ENCODE data around the gene ZNF574. TPM values are rescaled to one million over a fixed set of nuclear protein-coding genes. Genes with fewer than 3 reads are reported as not detected.

ZNF574 gene
- total and polyA plus RNA-seq, 12 donors, result 3.4 to 11.1 (median 8.0) TPM

GRCh38 chr19:42079886-42080763 lies 4.2 kb downstream of the ZNF574 start:
- peaks cover 5 to 31% (median 17%) of the 10 kb centered on the region in 9 donors for H3K4me1 ChIP-seq
- DNase-seq (no peak), ATAC-seq (no peak)
- H3K9me3 ChIP-seq, result no peaks in the 10 kb centered on the region
- TF ChIP-seq, protein P1, sequence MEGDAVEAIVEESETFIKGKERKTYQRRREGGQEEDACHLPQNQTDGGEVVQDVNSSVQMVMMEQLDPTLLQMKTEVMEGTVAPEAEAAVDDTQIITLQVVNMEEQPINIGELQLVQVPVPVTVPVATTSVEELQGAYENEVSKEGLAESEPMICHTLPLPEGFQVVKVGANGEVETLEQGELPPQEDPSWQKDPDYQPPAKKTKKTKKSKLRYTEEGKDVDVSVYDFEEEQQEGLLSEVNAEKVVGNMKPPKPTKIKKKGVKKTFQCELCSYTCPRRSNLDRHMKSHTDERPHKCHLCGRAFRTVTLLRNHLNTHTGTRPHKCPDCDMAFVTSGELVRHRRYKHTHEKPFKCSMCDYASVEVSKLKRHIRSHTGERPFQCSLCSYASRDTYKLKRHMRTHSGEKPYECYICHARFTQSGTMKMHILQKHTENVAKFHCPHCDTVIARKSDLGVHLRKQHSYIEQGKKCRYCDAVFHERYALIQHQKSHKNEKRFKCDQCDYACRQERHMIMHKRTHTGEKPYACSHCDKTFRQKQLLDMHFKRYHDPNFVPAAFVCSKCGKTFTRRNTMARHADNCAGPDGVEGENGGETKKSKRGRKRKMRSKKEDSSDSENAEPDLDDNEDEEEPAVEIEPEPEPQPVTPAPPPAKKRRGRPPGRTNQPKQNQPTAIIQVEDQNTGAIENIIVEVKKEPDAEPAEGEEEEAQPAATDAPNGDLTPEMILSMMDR (IDR thresholded peaks at IDR 0.05), result no peak
- H3K27me3 ChIP-seq, result no peaks in the 10 kb centered on the region
- no peak overlapping the region for H3K4me3 ChIP-seq
- intact Hi-C loops (cut with DNase I), result loop anchor here in 2 of 10 donors (10.0 kb wide), 1 partner anchor 85 kb away; the partner anchor contains the start of gene ATP1A3 (in 2 of the 2)
- peaks cover 0 to 55% (median 24%) of the 10 kb centered on the region in 9 donors for H3K36me3 ChIP-seq
- no peak overlapping the region for H3K27ac ChIP-seq
- 93 to 94% methylated on average over 44 of the region's 44 CpGs for WGBS, 2 donors

- 93% methylated on average over 28 of the region's 28 CpGs for WGBS, 2 donors
- TF ChIP-seq, protein P1 (IDR thresholded peaks at IDR 0.05), result no peak
- Histone ChIP-seq H3K9me3 (no peaks in the 10 kb centered on the region), H3K27me3 (no peaks in the 10 kb centered on the region), H3K4me1 (peaks cover 5 to 29% (median 15%) of the 10 kb centered on the region in 9 donors), H3K36me3 (peaks cover 0 to 55% (median 24%) of the 10 kb centered on the region in 9 donors), H3K4me3 (no peak overlapping the region), H3K27ac (no peak overlapping the region)
- no peak for ATAC-seq
- no peak for DNase-seq
- intact Hi-C loops (cut with DNase I), result no loop called here
Measured at GRCh38 chr19:42080764-42081375, 4.9 kb downstream of the ZNF574 start.

DNA sequence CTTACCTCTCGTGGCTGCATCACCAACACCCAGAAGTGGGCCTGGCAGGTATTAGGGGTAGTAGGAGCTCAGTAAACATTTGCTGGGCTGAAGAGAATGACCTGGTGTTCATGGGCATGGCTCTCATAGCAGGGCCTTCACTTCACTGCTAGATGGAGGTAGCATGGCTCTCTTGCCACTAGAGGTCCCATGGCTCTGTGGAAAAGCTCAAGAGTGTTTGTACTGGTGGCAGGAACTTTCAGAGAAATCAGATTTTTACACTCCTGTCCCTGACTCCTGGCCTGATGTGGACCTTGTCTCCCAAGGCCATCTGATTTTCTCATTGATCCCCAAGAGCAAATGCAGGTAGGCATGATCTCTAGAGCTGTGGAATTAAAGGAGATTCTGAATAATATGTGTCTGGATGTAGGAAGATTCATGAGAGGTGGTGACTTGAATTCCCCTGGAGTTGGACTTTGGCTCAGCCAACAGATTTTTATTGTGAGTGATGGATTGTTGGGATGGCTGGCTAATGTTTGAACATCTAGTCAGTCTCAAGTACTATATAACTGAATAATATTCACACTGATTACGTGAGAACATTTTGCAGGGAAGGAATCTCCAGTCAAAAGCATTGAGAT lies 5.7 kb downstream of the ZNF574 start:
- Histone ChIP-seq H3K27ac (no peak overlapping the region), H3K9me3 (no peaks in the 10 kb centered on the region), H3K36me3 (peaks cover 0 to 55% (median 24%) of the 10 kb centered on the region in 9 donors), H3K27me3 (no peaks in the 10 kb centered on the region), H3K4me3 (no peak overlapping the region), H3K4me1 (peaks cover 5 to 26% (median 13%) of the 10 kb centered on the region in 9 donors)
- TF ChIP-seq, protein P1 (IDR thresholded peaks at IDR 0.05), result peak in 7 of 9 donors; percentile 22 to 51 (median 39)
- WGBS, 2 donors, result 67 to 80% methylated on average over 2 of the region's 2 CpGs
- ATAC-seq (peak in 3 of 8 donors; percentile 34 to 49 (median 48)), DNase-seq (no peak)
- intact Hi-C loops (cut with DNase I), result no loop called here

DNA sequence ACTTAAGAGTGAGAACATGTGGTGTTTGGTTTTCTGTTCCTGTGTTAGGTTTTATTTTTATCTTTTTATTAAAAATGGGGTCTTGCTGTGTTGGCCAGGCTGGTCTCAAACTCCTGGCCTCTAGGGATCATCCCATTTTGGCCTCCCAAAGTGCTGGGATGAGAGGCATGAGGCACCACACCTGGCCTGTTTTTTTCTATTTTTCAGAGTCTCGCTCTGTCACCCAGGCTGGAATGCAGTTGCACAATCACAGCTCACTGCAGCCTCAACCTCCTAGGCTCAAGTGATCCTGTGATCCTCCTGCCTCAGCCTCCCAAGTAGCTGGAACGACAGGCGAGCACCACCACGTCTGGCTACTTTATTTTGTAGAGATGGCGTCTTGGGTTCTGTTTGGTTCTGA lies 7.6 kb downstream of the ZNF574 start:
- Histone ChIP-seq H3K9me3 (no peaks in the 10 kb centered on the region), H3K4me1 (peaks cover 0 to 10% (median 0%) of the 10 kb centered on the region in 9 donors), H3K36me3 (peaks cover 0 to 53% (median 24%) of the 10 kb centered on the region in 9 donors), H3K4me3 (no peak overlapping the region), H3K27ac (no peak overlapping the region), H3K27me3 (no peaks in the 10 kb centered on the region)
- ATAC-seq (no peak), DNase-seq (no peak)
- TF ChIP-seq, protein P1 (IDR thresholded peaks at IDR 0.05), result no peak
- 95 to 98% methylated on average over 5 of the region's 5 CpGs for WGBS, 2 donors
- intact Hi-C loops (cut with DNase I), result no loop called here

Data from heart right ventricle (tissue), 16 donors.